K562 (cell line): Measurements from ENCODE around the gene PTH2. TPM values are rescaled to one million over a fixed set of nuclear protein-coding genes. Genes with fewer than 3 reads are reported as not detected.

ENCODE experiments used
- CBFA2T2 ChIP-seq: fragments of 450-650 bp; conservative IDR thresholded peaks from 2 replicates; pipeline ENCODE4 v1.6.1; 2017; ENCODE audit warnings: mild to moderate bottlenecking
- CBX5 ChIP-seq: IDR thresholded peaks from 2 replicates; pipeline ENCODE4 v1.6.1; 2014; ENCODE audit warnings: low read depth, borderline replicate concordance
- CHD2 ChIP-seq: IDR thresholded peaks from 2 replicates; pipeline ENCODE4 v1.6.1; 2011; ENCODE audit warnings: low read depth, low read length
- ESRRB ChIP-seq: fragments of 250-450 bp; sonication (Bioruptor Pico); IDR thresholded peaks from 2 replicates; pipeline ENCODE4 v1.5.0; 2020; ENCODE audit warnings: mild to moderate bottlenecking, moderate library complexity, borderline replicate concordance
- FOS ChIP-seq: IDR thresholded peaks from 3 replicates; pipeline ENCODE4 v1.6.1; 2011; ENCODE audit not compliant: insufficient read length; ENCODE audit errors: extremely low read depth
- FOSL1 ChIP-seq: fragments of 200-800 bp; sonication (Bioruptor generic); conservative IDR thresholded peaks from 2 replicates; pipeline ENCODE4 v1.6.1; 2016; ENCODE audit warnings: missing genetic modification characterization, missing compliant biosample characterization
- HIVEP1 ChIP-seq: fragments of 250-450 bp; sonication (Bioruptor Pico); IDR thresholded peaks from 2 replicates; pipeline ENCODE4 v1.4.0; 2020; ENCODE audit warnings: mild to moderate bottlenecking
- HMGXB4 ChIP-seq: sonication (generic); formaldehyde crosslinking; IDR thresholded peaks from 2 replicates; pipeline ENCODE4 v1.8.1; 2023; ENCODE audit warnings: mild to moderate bottlenecking, missing genetic modification reagents
- KLF13 ChIP-seq: fragments of 450-650 bp; IDR thresholded peaks from 2 replicates; pipeline ENCODE4 v1.6.1; 2016; ENCODE audit warnings: missing genetic modification characterization, low read depth, mild to moderate bottlenecking, missing compliant biosample characterization, moderate library complexity, borderline replicate concordance
- NONO ChIP-seq, 2 experiments: fragments of 200-400 bp in 1 of 2; fragments of 450-650 bp in 1 of 2; formaldehyde crosslinking in 1 of 2; IDR thresholded peaks; 2 replicates each; pipeline ENCODE4 v1.6.1; 2017; ENCODE audit warnings: low read depth in 2 of 2, mild to moderate bottlenecking in 2 of 2, moderate library complexity in 2 of 2, low read length in 1 of 2
- POLR2B ChIP-seq: fragments of 450-650 bp; IDR thresholded peaks from 2 replicates; pipeline ENCODE4 v1.6.1; 2018; ENCODE audit warnings: low read depth; ENCODE audit not compliant: partially characterized antibody
- POLR3G ChIP-seq: IDR thresholded peaks from 2 replicates; pipeline ENCODE4 v1.6.1; 2011; ENCODE audit not compliant: insufficient read length, insufficient replicate concordance; ENCODE audit errors: extremely low read depth
- PTTG1 ChIP-seq: fragments of 450-650 bp; IDR thresholded peaks from 2 replicates; pipeline ENCODE4 v1.6.1; 2016; ENCODE audit warnings: low read depth, mild to moderate bottlenecking, missing genetic modification characterization, missing compliant biosample characterization
- SAP30 ChIP-seq: fragments of 200-600 bp; sonication (generic); IDR thresholded peaks from 2 replicates; pipeline ENCODE4 v1.6.1; 2012; ENCODE audit warnings: borderline replicate concordance, low read depth, mild to moderate bottlenecking, moderate library complexity, low read length, control low read depth, inconsistent platforms; ENCODE audit not compliant: insufficient read depth, poor library complexity, severe bottlenecking
- SMARCA4 ChIP-seq: fragments of 450-650 bp; IDR thresholded peaks from 2 replicates; pipeline ENCODE4 v1.6.1; 2016
- TARDBP ChIP-seq: fragments of 450-650 bp; IDR thresholded peaks from 2 replicates; pipeline ENCODE4 v1.6.1; 2016
- ZMIZ1 ChIP-seq, 2 experiments: fragments of 150-350 bp in 1 of 2; IDR thresholded peaks; 2 replicates each; pipeline ENCODE4 v1.6.1; 2012 to 2016; ENCODE audit warnings: low read depth in 2 of 2, low read length in 2 of 2, mild to moderate bottlenecking in 1 of 2, moderate library complexity in 1 of 2
- ZNF217 ChIP-seq: sonication (generic); formaldehyde crosslinking; IDR thresholded peaks from 2 replicates; pipeline ENCODE4 v1.8.0; 2022; ENCODE audit warnings: mild to moderate bottlenecking, missing genetic modification reagents
- ZNF239 ChIP-seq: fragments of 250-450 bp; sonication (Bioruptor Pico); IDR thresholded peaks from 2 replicates; pipeline ENCODE4 v1.4.0; 2020; ENCODE audit warnings: mild to moderate bottlenecking
- ZNF699 ChIP-seq: fragments of 250-450 bp; sonication (Bioruptor Pico); IDR thresholded peaks from 2 replicates; pipeline ENCODE4 v1.8.0; 2021; ENCODE audit warnings: mild to moderate bottlenecking, moderate library complexity; ENCODE audit not compliant: insufficient replicate concordance
- ZNF740 ChIP-seq, 3 experiments: fragments of 200-800 bp in 1 of 3; sonication (Bioruptor generic) in 1 of 3; sonication (generic) in 1 of 3; formaldehyde crosslinking in 1 of 3; IDR thresholded peaks; 2 replicates each; pipeline versions ENCODE4 v1.6.1 to v1.8.0; 2016 to 2022; ENCODE audit warnings: mild to moderate bottlenecking in 2 of 3, missing compliant biosample characterization in 2 of 3, missing genetic modification characterization in 2 of 3, missing genetic modification reagents in 1 of 3
- polyA plus RNA-seq, 8 experiments: library from polyadenylated mRNA; depleted of rRNA in 4 of 8; stranded (reverse) in 5 of 8; unstranded in 3 of 8; fragments of >200 nt; fragmentation: Nextera tagmentation in 2 of 8; fragmentation: Illumina TruSeq in 1 of 8; extraction: Ambion mirVana in 2 of 8; extraction: Trizol in 1 of 8; gene quantifications; 2 replicates each; pipeline versions ENCODE4 v1.2.1 to v1.2.3, GENCODE V29; 2011 to 2014; ENCODE audit warnings: inconsistent platforms in 1 of 8, missing spikeins in 1 of 8
- total RNA-seq, 7 experiments: library from RNA; depleted of rRNA in 6 of 7; stranded (reverse); fragments of >200 nt in 6 of 7; fragmentation: Illumina TruSeq in 2 of 7; extraction: Trizol in 2 of 7; gene quantifications; 2 replicates each; pipeline versions ENCODE4 v1.2.1 to v1.2.3, GENCODE V29; 2011 to 2021; ENCODE audit warnings: low replicate concordance in 1 of 7

The PTH2 gene
- total and polyA plus RNA-seq, 9 of the 15 experiments (the other 6 are each of a cell fraction or from before 2014, with no cell fraction given), result 1.3 TPM; not detected in 8

DNA sequence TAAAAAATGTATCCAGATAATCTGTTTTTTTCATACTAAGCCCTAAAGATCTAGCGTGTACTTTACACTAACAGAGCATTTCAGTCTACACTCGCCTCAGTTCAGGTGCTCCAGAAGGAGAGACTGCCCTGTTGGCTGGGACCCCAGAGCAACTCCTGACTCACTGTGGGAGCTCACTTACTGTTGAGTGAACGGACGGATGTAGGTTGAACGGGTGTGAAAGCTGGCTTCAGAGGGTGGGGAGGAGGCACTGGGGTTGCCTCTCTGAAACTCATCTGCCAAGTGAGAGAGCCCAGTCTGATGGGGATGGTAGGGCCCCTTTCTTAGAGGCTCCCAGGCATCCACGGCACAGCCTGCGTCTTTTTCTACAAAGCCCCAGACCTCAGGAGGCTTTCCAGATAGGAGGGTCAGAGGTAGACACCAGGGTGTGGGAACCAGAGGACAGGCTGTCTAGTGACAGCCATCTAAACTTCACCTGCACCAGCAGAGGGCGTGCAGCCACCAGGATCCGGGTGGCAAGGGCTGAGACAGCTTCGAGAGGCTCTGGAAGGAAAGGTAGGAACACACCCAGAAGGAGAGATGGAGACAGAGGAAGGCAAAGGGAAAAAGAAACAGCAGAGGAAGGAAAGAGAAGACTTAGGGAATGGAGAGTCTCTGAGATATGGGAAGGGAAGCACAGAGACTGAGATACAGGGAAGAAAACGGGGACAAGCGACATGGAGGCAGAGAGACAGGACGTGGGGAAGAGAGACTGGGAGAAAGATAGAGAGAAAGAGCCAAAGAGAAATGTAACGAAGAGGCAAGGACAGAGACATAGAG, 31.5 kb downstream of the PTH2 start (continued):
- TF ChIP-seq ZMIZ1 (IDR thresholded peaks at IDR 0.05; ENCODE audit: low read depth in 2 of 2, low read length in 2 of 2), result no peak
- no peak for TF ChIP-seq ZNF740 (CRISPR knock-in tag; IDR thresholded peaks at IDR 0.05)
- no peak for TF ChIP-seq ZNF740 (tag; IDR thresholded peaks at IDR 0.05)
- TF ChIP-seq HIVEP1, result no peak
- no peak for TF ChIP-seq NONO (IDR thresholded peaks at IDR 0.05; ENCODE audit: low read depth in 2 of 2, low read length in 1 of 2)
- TF ChIP-seq CBX5, result no peak
- TF ChIP-seq CBFA2T2, result no peak
- no peak for TF ChIP-seq PTTG1 (tag)
- TF ChIP-seq TARDBP, result 0 out of 2 replicates have a peak, but pooled peaks have one; percentile 56
- TF ChIP-seq ZNF699 (CRISPR knock-in tag), result no peak
- TF ChIP-seq CHD2, result no peak
- no peak; the same call in 1 of the 2 replicates for TF ChIP-seq SMARCA4
- TF ChIP-seq ESRRB (CRISPR knock-in tag), result no peak
- no peak for TF ChIP-seq FOS
- TF ChIP-seq POLR3G, result no peak
- TF ChIP-seq ZNF239, result no peak
- TF ChIP-seq FOSL1 (tag), result no peak
- no peak for TF ChIP-seq ZNF217 (CRISPR knock-in tag)
- TF ChIP-seq POLR2B, result peak; percentile 42
- no peak for TF ChIP-seq KLF13 (tag)
- no peak for TF ChIP-seq HMGXB4 (CRISPR knock-in tag)
- no peak for TF ChIP-seq SAP30
